Activated CD4-positive, alpha-beta memory T cell treated with anti-CD3 and anti-CD28 coated beads for 36 hours (primary cell): ENCODE measurements around the gene NKX1-1. TPM values are rescaled to one million over a fixed set of nuclear protein-coding genes. Genes with fewer than 3 reads are reported as not detected.

Experiments
- CTCF ChIA-PET: fragments of 350-600 bp; sonication (Branson Sonifier 250); formaldehyde crosslinking; loops from one replicate; lab custom pipeline; 2021; ENCODE audit warnings: antibody characterized with exemption, inconsistent platforms; lab: Charles Lee
- POLR2A ChIA-PET: fragments of 350-600 bp; sonication (Branson Sonifier 250); formaldehyde crosslinking; loops from one replicate; lab custom pipeline; 2021; ENCODE audit warnings: antibody characterized with exemption; lab: Charles Lee
- DNase-seq: peaks from one replicate; pipeline ENCODE4 v3.0.0-alpha.2; 2020
- H3K27ac Mint-ChIP-seq: one replicate; pipeline ENCODE4 v1.8.0; 2021; ENCODE audit warnings: mixed read lengths
- H3K27me3 Mint-ChIP-seq: one replicate; pipeline ENCODE4 v1.8.0; 2021; ENCODE audit warnings: mixed read lengths
- H3K36me3 Mint-ChIP-seq: one replicate; pipeline ENCODE4 v1.8.0; 2021; ENCODE audit warnings: mixed read lengths
- H3K4me1 Mint-ChIP-seq: one replicate; pipeline ENCODE4 v1.8.0; 2021; ENCODE audit warnings: low read depth, mixed read lengths
- H3K4me3 Mint-ChIP-seq: one replicate; pipeline ENCODE4 v1.8.0; 2021; ENCODE audit warnings: mild to moderate bottlenecking, mixed read lengths
- H3K9me3 Mint-ChIP-seq: one replicate; pipeline ENCODE4 v1.8.0; 2021; ENCODE audit warnings: mixed read lengths
- intact Hi-C: fragments of 100-400 bp; cut with micrococcal nuclease; formaldehyde crosslinking; loops from one replicate; pipeline ENCODE4 v1.15.1; 2023
- total RNA-seq, 2 experiments: library from RNA; stranded (reverse); gene quantifications; one replicate each; pipeline ENCODE4 v1.2.3, GENCODE V29; 2021

Gene NKX1-1
- total RNA-seq, 2 experiments from 2014 or later = not detected

DNA sequence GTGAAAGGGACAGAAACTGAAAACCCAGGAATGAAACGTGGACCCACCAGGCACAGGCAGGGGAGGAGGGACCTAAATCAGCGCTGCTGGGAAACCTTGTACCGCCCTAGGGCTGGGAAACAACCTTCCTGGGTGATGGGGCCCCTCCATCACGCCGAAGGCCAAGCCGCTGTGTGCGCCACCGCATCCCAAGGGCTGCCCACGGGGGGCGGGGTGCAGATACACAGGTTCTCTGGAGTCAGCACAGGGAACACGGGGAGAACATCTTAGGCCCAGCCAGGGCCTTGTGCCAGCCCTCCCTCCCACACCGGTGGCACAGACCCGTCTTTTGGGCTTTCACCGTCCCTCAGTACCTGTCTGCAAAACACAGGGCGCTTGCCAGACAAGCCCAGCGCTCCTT lies 46.3 kb downstream of the NKX1-1 start:
- Mint-ChIP-seq H3K27ac (no peak overlapping the region), H3K9me3 (no peaks in the 10 kb centered on the region), H3K4me1 (no peaks in the 10 kb centered on the region), H3K4me3 (no peak overlapping the region), H3K27me3 (no peaks in the 10 kb centered on the region), H3K36me3 (peaks cover 3% of the 10 kb centered on the region)
- intact Hi-C loops = no loop called here
- no peak for DNase-seq
- POLR2A ChIA-PET = no interaction called here
- CTCF ChIA-PET = interaction anchor here (0.9 kb wide), 1 partner anchor 13 kb away, joined by 3 read pairs; the partner anchor contains the start of gene UVSSA

GRCh38 chr4:1359144-1359501 lies 47.1 kb downstream of the NKX1-1 start:
- intact Hi-C loops = no loop called here
- CTCF ChIA-PET = no interaction called here

DNA sequence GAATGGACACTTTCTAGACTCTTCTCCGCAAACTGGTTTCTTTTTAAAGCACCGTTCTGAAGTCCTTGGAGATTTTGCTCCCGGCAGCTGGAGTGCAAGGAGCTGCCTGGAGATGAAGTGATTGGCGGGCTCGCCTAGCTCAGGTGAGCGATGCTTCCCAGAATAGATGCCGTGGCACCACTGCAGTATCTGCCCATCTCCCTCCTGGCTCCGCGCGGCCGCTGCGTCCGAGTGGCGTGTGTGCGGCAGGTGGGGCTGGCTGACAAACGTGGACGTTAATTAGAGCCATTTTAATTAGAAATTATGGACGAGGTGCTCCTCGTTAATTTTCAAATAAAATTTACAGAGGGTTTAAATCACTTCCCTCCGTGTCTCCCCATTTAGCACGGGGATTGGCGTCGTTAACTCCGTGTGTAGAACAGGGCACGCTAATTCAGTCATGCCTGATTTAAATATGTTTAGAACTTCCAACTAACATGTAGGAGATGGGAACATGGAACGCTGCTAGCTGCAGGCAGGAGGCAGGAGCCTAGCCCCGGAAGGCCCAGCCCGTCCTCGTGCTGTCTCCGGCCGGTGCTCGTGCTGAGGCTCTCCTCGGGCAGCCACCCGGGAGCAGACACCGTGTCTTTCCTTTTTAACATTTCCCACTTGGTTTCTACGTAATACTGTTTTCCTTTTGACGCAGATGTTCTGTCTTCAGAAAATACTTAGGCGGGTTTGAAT lies 47.7 kb downstream of the NKX1-1 start:
- no peak for DNase-seq
- H3K4me3 Mint-ChIP-seq = no peak overlapping the region
- H3K27me3 Mint-ChIP-seq = no peaks in the 10 kb centered on the region
- CTCF ChIA-PET = no interaction called here
- H3K36me3 Mint-ChIP-seq = peaks cover 3% of the 10 kb centered on the region
- POLR2A ChIA-PET = no interaction called here
- H3K9me3 Mint-ChIP-seq = no peaks in the 10 kb centered on the region
- intact Hi-C loops = no loop called here
- H3K27ac Mint-ChIP-seq = no peak overlapping the region
- no peaks in the 10 kb centered on the region for H3K4me1 Mint-ChIP-seq

More at GRCh38 chr4:1359144-1359501, 47.1 kb downstream of the NKX1-1 start:
- Mint-ChIP-seq H3K27me3 (no peaks in the 10 kb centered on the region), H3K36me3 (peaks cover 3% of the 10 kb centered on the region), H3K4me1 (no peaks in the 10 kb centered on the region), H3K4me3 (no peak overlapping the region), H3K9me3 (no peaks in the 10 kb centered on the region), H3K27ac (no peak overlapping the region)
- POLR2A ChIA-PET = no interaction called here
- DNase-seq = no peak

DNA sequence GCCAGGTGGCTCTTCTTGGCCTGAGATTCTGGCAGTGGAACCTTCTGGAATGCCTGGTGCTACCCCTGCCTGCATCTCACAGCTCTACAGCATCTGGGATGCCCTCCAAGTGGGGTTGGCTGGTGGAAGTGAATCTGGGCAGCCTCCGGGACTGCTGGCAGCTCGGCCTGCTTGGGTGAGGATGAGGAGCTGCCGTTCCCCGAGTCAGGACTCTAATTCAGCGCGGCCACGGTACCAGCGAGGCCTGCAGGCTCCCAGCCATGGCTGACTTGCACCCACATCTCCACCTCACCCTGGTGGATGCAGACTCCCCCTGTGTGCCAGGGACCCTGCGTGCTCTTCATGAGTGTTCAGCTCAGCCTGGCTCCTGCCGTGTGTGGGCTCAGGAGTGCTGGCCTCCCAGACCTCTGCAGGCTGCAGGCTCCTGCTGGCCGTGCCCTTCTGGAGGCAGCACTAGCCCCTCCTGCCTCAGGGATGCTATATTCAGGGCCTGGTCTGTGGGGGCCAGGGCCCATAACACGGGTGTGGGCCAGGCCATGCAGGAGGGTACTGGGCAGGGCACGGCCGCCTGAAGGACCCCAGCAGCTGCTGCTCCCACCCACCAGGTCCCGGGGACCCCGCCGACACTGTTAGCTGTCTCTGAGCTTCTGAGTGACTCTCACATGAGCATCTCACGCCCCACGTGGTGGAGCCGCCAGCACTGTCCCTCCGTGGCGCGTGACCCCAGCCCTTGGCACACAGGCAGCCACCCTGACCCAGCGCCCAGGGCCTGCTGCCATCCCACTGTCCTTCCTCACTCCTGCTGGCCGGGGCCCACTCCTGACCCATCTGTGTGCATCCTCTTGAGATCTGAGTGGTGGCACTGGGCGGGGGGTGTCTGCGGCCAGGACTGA lies 48.6 kb downstream of the NKX1-1 start:
- intact Hi-C loops = no loop called here
- DNase-seq = no peak
- no peaks in the 10 kb centered on the region for H3K4me1 Mint-ChIP-seq
- H3K36me3 Mint-ChIP-seq = peaks cover 3% of the 10 kb centered on the region
- H3K27ac Mint-ChIP-seq = no peak overlapping the region
- no peaks in the 10 kb centered on the region for H3K9me3 Mint-ChIP-seq
- no peaks in the 10 kb centered on the region for H3K27me3 Mint-ChIP-seq
- H3K4me3 Mint-ChIP-seq = no peak overlapping the region
- CTCF ChIA-PET = interaction anchor here (1.8 kb wide), 1 partner anchor 11 kb away, joined by 6 read pairs; the partner anchor contains the start of gene UVSSA
- POLR2A ChIA-PET = no interaction called here

GRCh38 chr4:1356181-1356998 lies 49.9 kb downstream of the NKX1-1 start:
- H3K9me3 Mint-ChIP-seq = no peaks in the 10 kb centered on the region
- POLR2A ChIA-PET = no interaction called here
- no peak overlapping the region for H3K4me3 Mint-ChIP-seq
- intact Hi-C loops = loop anchor here (1.0 kb wide), 1 partner anchor 273 kb away; no protein-coding TSS in a partner anchor
- no peak overlapping the region for H3K27ac Mint-ChIP-seq
- H3K4me1 Mint-ChIP-seq = peaks cover 7% of the 10 kb centered on the region
- DNase-seq = peak; percentile 51
- no peaks in the 10 kb centered on the region for H3K27me3 Mint-ChIP-seq
- H3K36me3 Mint-ChIP-seq = peaks cover 3% of the 10 kb centered on the region
- CTCF ChIA-PET = interaction anchor here (0.7 to 2.7 kb wide), 10 partner anchors 9 to 273 kb away, joined by 3 to 9 read pairs (median 4); partner anchors contain the start of genes MAEA and UVSSA

GRCh38 chr4:1355378-1355777 lies 50.9 kb downstream of the NKX1-1 start:
- Mint-ChIP-seq H3K27ac (no peak overlapping the region), H3K27me3 (no peaks in the 10 kb centered on the region), H3K4me3 (no peak overlapping the region), H3K4me1 (peaks cover 8% of the 10 kb centered on the region), H3K36me3 (peaks cover 3% of the 10 kb centered on the region), H3K9me3 (no peaks in the 10 kb centered on the region)
- ChIA-PET CTCF (interaction anchor here (0.7 to 2.7 kb wide), 7 partner anchors 8 to 274 kb away, joined by 3 to 9 read pairs (median 6); partner anchors contain the start of genes MAEA and UVSSA), POLR2A (no interaction called here)
- intact Hi-C loops = no loop called here
- DNase-seq = no peak

- H3K36me3 Mint-ChIP-seq = peaks cover 3% of the 10 kb centered on the region
- no peaks in the 10 kb centered on the region for H3K27me3 Mint-ChIP-seq
- intact Hi-C loops = no loop called here
- peaks cover 12% of the 10 kb centered on the region for H3K4me1 Mint-ChIP-seq
- H3K27ac Mint-ChIP-seq = no peak overlapping the region
- ChIA-PET POLR2A (no interaction called here), CTCF (interaction anchor here (1.3 to 2.7 kb wide), 3 partner anchors 10 to 275 kb away, joined by 4 to 9 read pairs (median 8); no protein-coding TSS in a partner anchor)
- DNase-seq = no peak
- no peaks in the 10 kb centered on the region for H3K9me3 Mint-ChIP-seq
- H3K4me3 Mint-ChIP-seq = no peak overlapping the region
These were observed 51.3 kb downstream of the NKX1-1 start for GRCh38 chr4:1354983-1355275.

GRCh38 chr4:1354136-1354982 lies 51.9 kb downstream of the NKX1-1 start:
- Mint-ChIP-seq H3K9me3 (no peaks in the 10 kb centered on the region), H3K4me3 (no peak overlapping the region), H3K27ac (no peak overlapping the region), H3K36me3 (peaks cover 3% of the 10 kb centered on the region), H3K27me3 (no peaks in the 10 kb centered on the region), H3K4me1 (peaks cover 15% of the 10 kb centered on the region)
- ChIA-PET POLR2A (no interaction called here), CTCF (interaction anchor here (0.6 to 2.7 kb wide), 6 partner anchors 10 to 380 kb away, joined by 3 to 10 read pairs (median 6); partner anchors contain the start of gene MAEA)
- DNase-seq = no peak
- intact Hi-C loops = no loop called here

GRCh38 chr4:1353186-1354055 lies 52.8 kb downstream of the NKX1-1 start:
- H3K36me3 Mint-ChIP-seq = peaks cover 7% of the 10 kb centered on the region
- H3K4me1 Mint-ChIP-seq = peaks cover 23% of the 10 kb centered on the region
- no peak overlapping the region for H3K27ac Mint-ChIP-seq
- no peak overlapping the region for H3K4me3 Mint-ChIP-seq
- POLR2A ChIA-PET = no interaction called here
- DNase-seq = no peak
- no peaks in the 10 kb centered on the region for H3K9me3 Mint-ChIP-seq
- intact Hi-C loops = no loop called here
- CTCF ChIA-PET = interaction anchor here (0.6 to 2.7 kb wide), 8 partner anchors 11 to 379 kb away, joined by 3 to 10 read pairs (median 4); partner anchors contain the start of gene MAEA
- H3K27me3 Mint-ChIP-seq = no peaks in the 10 kb centered on the region
